Adrenal gland (tissue), 12 donors: ENCODE results near the gene MS4A6E. TPM values are rescaled to one million over a fixed set of nuclear protein-coding genes. Genes with fewer than 3 reads are reported as not detected.

Experiments used
- DNase-seq, 7 donors: peaks; one replicate each; pipeline ENCODE4 v3.0.0-alpha.2; 2019 to 2020
- H3K27ac ChIP-seq, 5 donors: fragments of 200-600 bp; sonication (generic) in 4 of 5; 1 replicate in 3 of 5; 2 replicates in 2 of 5; pipeline versions ENCODE4 v1.5.1 to v1.8.0; 2016 to 2020; ENCODE audit warnings: mild to moderate bottlenecking in 1 of 5
- H3K27me3 ChIP-seq: fragments of 200-600 bp; 2 replicates; pipeline ENCODE4 v1.8.0; 2021
- H3K36me3 ChIP-seq, 2 donors: fragments of 200-600 bp; replicated peaks in 1 of 2; 1 replicate in 1 of 2; 2 replicates in 1 of 2; pipeline versions ENCODE4 v1.5.1 to v1.8.0; 2018 to 2022
- H3K4me1 ChIP-seq, 2 donors: fragments of 200-600 bp; replicated peaks in 1 of 2; 1 replicate in 1 of 2; 2 replicates in 1 of 2; pipeline versions ENCODE4 v1.5.1 to v1.8.0; 2018 to 2021
- H3K4me3 ChIP-seq, 4 donors: fragments of 200-600 bp; sonication (generic) in 3 of 4; one replicate each; pipeline ENCODE4 v1.5.1; 2016 to 2018
- H3K9me3 ChIP-seq, 3 donors: fragments of 200-600 bp; sonication (generic) in 1 of 3; replicated peaks in 1 of 3; 1 replicate in 2 of 3; 2 replicates in 1 of 3; pipeline versions ENCODE4 v1.5.1 to v1.8.0; 2016 to 2021
- CTCF ChIP-seq, 6 experiments: fragments of 450-650 bp in 4 of 6; fragments of 200-600 bp in 2 of 6; sonication (generic) in 1 of 6; IDR thresholded peaks; 1 replicate in 5 of 6; 2 replicates in 1 of 6; pipeline versions ENCODE4 v1.5.1 to v1.8.0; 2016 to 2021; ENCODE audit warnings: antibody characterized with exemption in 6 of 6, mild to moderate bottlenecking in 2 of 6, moderate library complexity in 1 of 6
- POLR2A ChIP-seq, 2 donors: fragments of 450-650 bp; IDR thresholded peaks; one replicate each; pipeline ENCODE4 v1.6.1; 2017; ENCODE audit warnings: antibody characterized with exemption in 2 of 2, mild to moderate bottlenecking in 2 of 2, moderate library complexity in 1 of 2
- WGBS, 4 donors: extraction: QIAGEN DNeasy Blood & Tissue Kit in 2 of 4; methylation state at CpG; one replicate each; pipeline versions ENCODE4 v1.1.5 to v1.1.7; 2013 to 2017; 5-methylcytosine and 5-hydroxymethylcytosine counted together
- intact Hi-C, 2 donors: fragments of 100-400 bp; cut with DNase I; formaldehyde crosslinking; loops; one replicate each; pipeline versions ENCODE4 v1.14.1 to v1.15.0; 2022 to 2023
- polyA plus RNA-seq, 3 donors: library from polyadenylated mRNA; stranded (reverse); fragments of 200-250 nt in 2 of 3; fragments of 350-450 nt in 1 of 3; fragmentation: Illumina TruSeq in 1 of 3; extraction: RNeasy Lipid Tissue Mini Kit (QIAGEN cat#74804) in 1 of 3; gene quantifications; one replicate each; pipeline ENCODE4 v1.2.3, GENCODE V29; 2013 to 2014
- total RNA-seq, 9 donors: library from RNA; depleted of rRNA in 4 of 9; stranded (reverse); fragments of >200 nt in 4 of 9; fragments of 120-200 nt in 1 of 9; fragmentation: NEBNext Ultra II Directional in 1 of 9; extraction: Animal tissue kit (Norgen Biotek cat#: 25700) in 1 of 9; gene quantifications; one replicate each; pipeline versions ENCODE4 v1.1.0 to v1.2.4, GENCODE V29; 2013 to 2023
- donor health status: healthy with polysubstance abuse.
- donor health status: Bipolar disorder and iron deficiency.
- donor health status: DM: yes; HTN: yes; CAD: no.
- donor health status: DM: no; HTN: no; CAD: no.
- donor health status: DM: no; HTN: no; CAD: no.
- donor health status: DM: yes; HTN: yes; CAD: no.

Gene MS4A6E
- total and polyA plus RNA-seq, 12 donors: 11.2 TPM; not detected in 11

GRCh38 chr11:60305906-60306619 is 21.0 kb upstream of the MS4A6E start:
- TF ChIP-seq POLR2A (IDR thresholded peaks at IDR 0.05) (no peak), CTCF (IDR thresholded peaks at IDR 0.05) (no peak)
- Histone ChIP-seq H3K27me3 (no peaks in the 10 kb centered on the region), H3K27ac (no peak overlapping the region), H3K9me3 (no peaks in the 10 kb centered on the region), H3K4me3 (no peak overlapping the region), H3K36me3 (no peaks in the 10 kb centered on the region), H3K4me1 (no peaks in the 10 kb centered on the region)
- WGBS, 4 donors: 66 to 71% (median 70%) methylated on average over 3 of the region's 3 CpGs
- DNase-seq: no peak
- intact Hi-C loops: no loop called here

GRCh38 chr11:60307507-60308195 is 19.4 kb upstream of the MS4A6E start:
- Histone ChIP-seq H3K27ac (no peak overlapping the region), H3K27me3 (no peaks in the 10 kb centered on the region), H3K4me1 (no peaks in the 10 kb centered on the region), H3K4me3 (no peak overlapping the region), H3K36me3 (no peaks in the 10 kb centered on the region), H3K9me3 (no peaks in the 10 kb centered on the region)
- intact Hi-C loops: no loop called here
- WGBS, 4 donors: 63 to 84% (median 78%) methylated on average over 3 of the region's 3 CpGs
- no peak for TF ChIP-seq POLR2A (IDR thresholded peaks at IDR 0.05)
- TF ChIP-seq CTCF (IDR thresholded peaks at IDR 0.05): no peak
- no peak for DNase-seq

GRCh38 chr11:60310407-60310998 is 16.6 kb upstream of the MS4A6E start:
- Histone ChIP-seq H3K27ac (peak overlapping the region in 2 of 5 donors; percentile 39 to 55), H3K9me3 (no peaks in the 10 kb centered on the region), H3K36me3 (no peaks in the 10 kb centered on the region), H3K4me3 (no peak overlapping the region), H3K27me3 (no peaks in the 10 kb centered on the region), H3K4me1 (no peaks in the 10 kb centered on the region)
- TF ChIP-seq CTCF (IDR thresholded peaks at IDR 0.05) (no peak), POLR2A (IDR thresholded peaks at IDR 0.05) (no peak)
- DNase-seq: peak; percentile 18 to 58 (median 31)
- 41 to 47% (median 44%) methylated on average over 5 of the region's 5 CpGs for WGBS, 4 donors
- intact Hi-C loops: no loop called here

GRCh38 chr11:60314635-60315321 is 12.3 kb upstream of the MS4A6E start:
- TF ChIP-seq POLR2A (IDR thresholded peaks at IDR 0.05): no peak
- TF ChIP-seq CTCF (IDR thresholded peaks at IDR 0.05): no peak
- Histone ChIP-seq H3K4me1 (no peaks in the 10 kb centered on the region), H3K27me3 (no peaks in the 10 kb centered on the region), H3K36me3 (no peaks in the 10 kb centered on the region), H3K27ac (peak overlapping the region in 2 of 5 donors; percentile 29 to 55), H3K9me3 (no peaks in the 10 kb centered on the region), H3K4me3 (no peak overlapping the region)
- no peak for DNase-seq
- WGBS, 4 donors: 29 to 47% (median 32%) methylated on average over 2 of the region's 2 CpGs
- intact Hi-C loops: no loop called here
